Aortic smooth muscle cell (primary cell): ENCODE measurements around the gene BRSK2. TPM values are rescaled to one million over a fixed set of nuclear protein-coding genes. Genes with fewer than 3 reads are reported as not detected.

ENCODE experiments used
- total RNA-seq: library from RNA; depleted of rRNA; stranded (reverse); fragments of >200 nt; gene quantifications from 2 replicates; pipeline ENCODE4 v1.2.3, GENCODE V29; 2014

The BRSK2 gene
- 0.12 and 0.26 TPM in 2 replicates for total RNA-seq

DNA sequence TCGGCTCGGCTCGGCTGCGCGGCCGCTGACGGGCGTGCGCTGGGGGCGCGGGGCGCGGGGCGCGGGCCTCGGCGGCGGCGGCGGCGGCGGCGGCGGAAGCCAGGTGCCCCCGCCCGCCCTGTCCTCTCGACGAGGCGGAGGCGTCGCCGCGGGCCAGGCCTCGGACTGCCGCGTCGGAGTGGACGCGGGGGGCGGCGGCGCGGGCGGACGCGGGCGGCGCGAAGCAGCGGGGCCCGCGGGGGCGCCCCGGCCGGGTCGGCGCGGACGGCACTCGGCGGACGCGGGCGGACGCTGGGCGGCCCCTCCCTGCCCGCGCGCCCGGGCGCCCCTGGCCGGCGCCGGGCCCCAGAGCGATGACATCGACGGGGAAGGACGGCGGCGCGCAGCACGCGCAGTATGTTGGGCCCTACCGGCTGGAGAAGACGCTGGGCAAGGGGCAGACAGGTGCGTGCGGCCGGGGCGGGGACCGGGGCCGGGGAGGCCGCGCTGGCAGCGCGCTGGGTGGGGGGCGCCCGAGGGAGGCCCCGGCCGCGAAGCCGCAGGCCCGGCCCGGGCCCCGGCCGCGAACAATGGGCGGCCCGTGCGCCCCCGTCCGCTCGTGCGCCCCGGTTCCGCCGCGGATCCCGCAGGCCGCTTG is at the start of gene BRSK2:
Gene BRSK2, plus strand, starts transcription at position 3 of the 637 bp plus-strand sequence. Its CDS starts 351 bp downstream, at position 354.

GRCh38 chr11:1486054-1486825 is 96.5 kb downstream of the BRSK2 start, which contains the start of gene MOB2:
Gene MOB2, minus strand, starts transcription at chr11:1486779. Its CDS starts 223 bp downstream, at chr11:1486556.

Other genes starting within 250 kb of the BRSK2 start
- under 0.01 TPM in 1 of 2 replicates, not detected in the other for gene MUC5AC, start 232.0 kb upstream of the BRSK2 start, total RNA-seq
- gene MUC5B, start 166.9 kb upstream of the BRSK2 start, total RNA-seq, result not detected in 2 replicates
- gene TOLLIP, start 80.3 kb upstream of the BRSK2 start, total RNA-seq, result 23.4 and 26.4 TPM in 2 replicates
- gene MOB2, start 96.8 kb downstream of the BRSK2 start, total RNA-seq, result 31.6 TPM in 2 replicates
- gene DUSP8, start 182.3 kb downstream of the BRSK2 start, total RNA-seq, result 0.40 and 0.62 TPM in 2 replicates
- not detected in 2 replicates for gene KRTAP5-1, start 195.3 kb downstream of the BRSK2 start, total RNA-seq
- not detected in 2 replicates for gene KRTAP5-2, start 208.4 kb downstream of the BRSK2 start, total RNA-seq
- not detected in 2 replicates for gene KRTAP5-3, start 218.5 kb downstream of the BRSK2 start, total RNA-seq
- gene KRTAP5-4, start 232.2 kb downstream of the BRSK2 start, total RNA-seq, result 0.19 TPM in 1 of 2 replicates, not detected in the other
- not detected in 2 replicates for gene KRTAP5-5, start 239.8 kb downstream of the BRSK2 start, total RNA-seq